Right atrium auricular region (tissue), 2 donors: ENCODE data around the gene TOR4A. TPM values are rescaled to one million over a fixed set of nuclear protein-coding genes. Genes with fewer than 3 reads are reported as not detected.

Experiments
- DNase-seq: peaks from one replicate; pipeline ENCODE4 v3.0.0-alpha.2; 2019; ENCODE audit warnings: low spot score
- H3K27ac ChIP-seq, 2 donors: fragments of 200-600 bp; sonication (generic); 1 replicate in 1 of 2; 2 replicates in 1 of 2; pipeline ENCODE4 v1.5.1; 2016 to 2019
- H3K27me3 ChIP-seq, 2 donors: fragments of 200-600 bp; sonication (generic); one replicate each; pipeline versions ENCODE4 v1.5.1 to v1.6.0; 2017 to 2019
- H3K36me3 ChIP-seq: fragments of 200-600 bp; sonication (generic); one replicate; pipeline ENCODE4 v1.5.1; 2016
- H3K4me1 ChIP-seq, 2 donors: fragments of 200-600 bp; sonication (generic); one replicate each; pipeline versions ENCODE4 v1.5.1 to v1.6.0; 2017 to 2019
- H3K4me3 ChIP-seq, 2 donors: fragments of 200-600 bp; sonication (generic); 1 replicate in 1 of 2; 2 replicates in 1 of 2; pipeline ENCODE4 v1.5.1; 2017 to 2019; ENCODE audit warnings: mild to moderate bottlenecking in 1 of 2, moderate library complexity in 1 of 2
- H3K9me3 ChIP-seq, 2 donors: fragments of 200-600 bp; sonication (generic); one replicate each; pipeline ENCODE4 v1.5.1; 2019
- CTCF ChIP-seq, 2 donors: fragments of 200-600 bp; sonication (generic); IDR thresholded peaks; one replicate each; pipeline ENCODE4 v1.5.1; 2019; ENCODE audit warnings: antibody characterized with exemption in 2 of 2
- total RNA-seq, 2 donors: library from RNA; depleted of rRNA; stranded (reverse); fragments of >200 nt; gene quantifications; one replicate each; pipeline ENCODE4 v1.1.0, GENCODE V29; 2016

Gene TOR4A
- total RNA-seq, 2 donors from 2014 or later, result 9.4 to 16.8 TPM

- Histone ChIP-seq H3K27ac (no peak overlapping the region), H3K27me3 (no peaks in the 10 kb centered on the region), H3K4me1 (peaks cover 0 to 84% of the 10 kb centered on the region in 2 donors), H3K36me3 (peaks cover 21% of the 10 kb centered on the region), H3K4me3 (no peak overlapping the region), H3K9me3 (no peaks in the 10 kb centered on the region)
- no peak for TF ChIP-seq CTCF (IDR thresholded peaks at IDR 0.05)
- DNase-seq, result no peak
Measured at GRCh38 chr9:137273611-137274320, 3.8 kb upstream of the TOR4A start.

GRCh38 chr9:137275203-137275587, 2.3 kb upstream of the TOR4A start:
- H3K27me3 ChIP-seq, result no peaks in the 10 kb centered on the region
- no peak for DNase-seq
- H3K9me3 ChIP-seq, result no peaks in the 10 kb centered on the region
- TF ChIP-seq CTCF (IDR thresholded peaks at IDR 0.05), result no peak
- H3K36me3 ChIP-seq, result peaks cover 21% of the 10 kb centered on the region
- peaks cover 0 to 73% of the 10 kb centered on the region in 2 donors for H3K4me1 ChIP-seq
- H3K27ac ChIP-seq, result no peak overlapping the region
- no peak overlapping the region for H3K4me3 ChIP-seq

GRCh38 chr9:137275588-137276472, 1.7 kb upstream of the TOR4A start:
- H3K4me1 ChIP-seq, result peaks cover 0 to 76% of the 10 kb centered on the region in 2 donors
- H3K36me3 ChIP-seq, result peaks cover 21% of the 10 kb centered on the region
- no peak for DNase-seq
- H3K9me3 ChIP-seq, result no peaks in the 10 kb centered on the region
- no peak overlapping the region for H3K4me3 ChIP-seq
- no peaks in the 10 kb centered on the region for H3K27me3 ChIP-seq
- H3K27ac ChIP-seq, result peak overlapping the region; percentile 83 to 94
- TF ChIP-seq CTCF (IDR thresholded peaks at IDR 0.05), result no peak

- no peak for TF ChIP-seq CTCF (IDR thresholded peaks at IDR 0.05)
- H3K9me3 ChIP-seq, result no peaks in the 10 kb centered on the region
- peaks cover 0 to 72% of the 10 kb centered on the region in 2 donors for H3K4me1 ChIP-seq
- peak overlapping the region; percentile 83 to 94 for H3K27ac ChIP-seq
- peaks cover 15% of the 10 kb centered on the region for H3K36me3 ChIP-seq
- H3K4me3 ChIP-seq, result peak overlapping the region; percentile 33 to 54
- H3K27me3 ChIP-seq, result no peaks in the 10 kb centered on the region
- DNase-seq, result peak; percentile 81
Measured at GRCh38 chr9:137276473-137277328, 825 bp upstream of the TOR4A start.

GRCh38 chr9:137278061-137278701, 655 bp downstream of the TOR4A start:
- Histone ChIP-seq H3K4me1 (peaks cover 0 to 61% of the 10 kb centered on the region in 2 donors), H3K27ac (peak overlapping the region; percentile 83 to 94), H3K36me3 (peaks cover 2% of the 10 kb centered on the region), H3K9me3 (no peaks in the 10 kb centered on the region), H3K27me3 (no peaks in the 10 kb centered on the region), H3K4me3 (peak overlapping the region; percentile 33 to 54)
- no peak for TF ChIP-seq CTCF (IDR thresholded peaks at IDR 0.05)
- DNase-seq, result no peak
